ENCODE results near the gene P4HA2. TPM values are rescaled to one million over a fixed set of nuclear protein-coding genes. Genes with fewer than 3 reads are reported as not detected.

Gene P4HA2
- total and polyA plus RNA-seq, 4 experiments from 2014 or later = 0.14 to 0.96 (median 0.28) TPM; not detected in 1

GRCh38 chr5:132257131-132258101 is 29.8 kb upstream of the P4HA2 start, which contains the start of gene PDLIM4:
Gene PDLIM4 (plus strand): TSS chr5:132257696. CDS start chr5:132257735, 39 bp downstream.
- peaks cover 9 to 22% of the 10 kb centered on the region in 2 donors for H3K27me3 Mint-ChIP-seq
- Histone ChIP-seq H3K4me1 (ENCODE audit: insufficient read depth, low read length) (no peaks in the 10 kb centered on the region), H3K27ac (ENCODE audit: low read depth, low read length) (no peak within 1 kb of the TSS), H3K36me3 (ENCODE audit: insufficient read depth, low read length) (no peaks in the 10 kb centered on the region), H3K4me3 (ENCODE audit: low read length in 2 of 2) (no peak within 1 kb of the TSS), H3K9me3 (ENCODE audit: control insufficient read depth in 1 of 2, low read length in 2 of 2) (no peaks in the 10 kb centered on the region), H3K27me3 (ENCODE audit: insufficient read depth, low read length) (peaks cover 4% of the 10 kb centered on the region)
- peak within 1 kb of the TSS in 3 of 8 donors; percentile 43 to 73 (median 57) for H3K4me3 Mint-ChIP-seq
- peaks cover 0 to 4% (median under 1%) of the 10 kb centered on the region in 4 donors for H3K4me1 Mint-ChIP-seq
- no peaks in the 10 kb centered on the region for H3K36me3 Mint-ChIP-seq
- DNase-seq = no peak
- POLR2A ChIA-PET (ENCODE audit: partially characterized antibody) = no interaction called here
- CTCF ChIA-PET (ENCODE audit: partially characterized antibody) = no interaction called here
- no peak within 1 kb of the TSS for H3K27ac Mint-ChIP-seq
- intact Hi-C loops (cut with micrococcal nuclease) = no loop called here
- no peaks in the 10 kb centered on the region for H3K9me3 Mint-ChIP-seq

- Histone ChIP-seq H3K4me3 (ENCODE audit: low read length in 2 of 2) (no peak overlapping the region), H3K27me3 (ENCODE audit: insufficient read depth, low read length) (peaks cover 4% of the 10 kb centered on the region), H3K9me3 (ENCODE audit: control insufficient read depth in 1 of 2, low read length in 2 of 2) (no peaks in the 10 kb centered on the region), H3K4me1 (ENCODE audit: insufficient read depth, low read length) (no peaks in the 10 kb centered on the region), H3K27ac (ENCODE audit: low read depth, low read length) (no peak overlapping the region), H3K36me3 (ENCODE audit: insufficient read depth, low read length) (no peaks in the 10 kb centered on the region)
- POLR2A ChIA-PET (ENCODE audit: partially characterized antibody) = no interaction called here
- Mint-ChIP-seq H3K4me3 (peak overlapping the region in 3 of 8 donors; percentile 43 to 73 (median 57)), H3K27ac (no peak overlapping the region), H3K4me1 (peaks cover 0 to 4% (median under 1%) of the 10 kb centered on the region in 4 donors), H3K9me3 (no peaks in the 10 kb centered on the region), H3K27me3 (peaks cover 9 to 22% of the 10 kb centered on the region in 2 donors), H3K36me3 (no peaks in the 10 kb centered on the region)
- CTCF ChIA-PET (ENCODE audit: partially characterized antibody) = interaction anchor here (3.2 kb wide), 1 partner anchor 19 kb away, joined by 14 read pairs; no protein-coding TSS in a partner anchor
- intact Hi-C loops (cut with micrococcal nuclease) = no loop called here
- DNase-seq = no peak
Measured at GRCh38 chr5:132256783-132257130, 29.1 kb upstream of the P4HA2 start.

GRCh38 chr5:132256086-132256782 is 28.6 kb upstream of the P4HA2 start:
- Histone ChIP-seq H3K4me3 (ENCODE audit: low read length in 2 of 2) (no peak overlapping the region), H3K27me3 (ENCODE audit: insufficient read depth, low read length) (peaks cover 4% of the 10 kb centered on the region), H3K4me1 (ENCODE audit: insufficient read depth, low read length) (no peaks in the 10 kb centered on the region), H3K9me3 (ENCODE audit: control insufficient read depth in 1 of 2, low read length in 2 of 2) (no peaks in the 10 kb centered on the region), H3K36me3 (ENCODE audit: insufficient read depth, low read length) (no peaks in the 10 kb centered on the region), H3K27ac (ENCODE audit: low read depth, low read length) (no peak overlapping the region)
- Mint-ChIP-seq H3K36me3 (no peaks in the 10 kb centered on the region), H3K4me3 (peak overlapping the region in 3 of 8 donors; percentile 43 to 73 (median 57)), H3K27ac (no peak overlapping the region), H3K9me3 (no peaks in the 10 kb centered on the region), H3K4me1 (peaks cover 0 to 4% (median under 1%) of the 10 kb centered on the region in 4 donors), H3K27me3 (peaks cover 9 to 22% of the 10 kb centered on the region in 2 donors)
- no peak for DNase-seq
- POLR2A ChIA-PET (ENCODE audit: partially characterized antibody) = no interaction called here
- intact Hi-C loops (cut with micrococcal nuclease) = no loop called here
- CTCF ChIA-PET (ENCODE audit: partially characterized antibody) = interaction anchor here (3.2 kb wide), 1 partner anchor 18 kb away, joined by 14 read pairs; no protein-coding TSS in a partner anchor

- H3K9me3 ChIP-seq (ENCODE audit: control insufficient read depth in 1 of 2, low read length in 2 of 2) = no peaks in the 10 kb centered on the region
- H3K9me3 Mint-ChIP-seq = no peaks in the 10 kb centered on the region
- DNase-seq = no peak
Measured at GRCh38 chr5:132254321-132254977, 26.8 kb upstream of the P4HA2 start.

GRCh38 chr5:132253452-132254320 is 26.0 kb upstream of the P4HA2 start:
- no peak overlapping the region for H3K27ac Mint-ChIP-seq
- intact Hi-C loops (cut with micrococcal nuclease) = no loop called here
- Histone ChIP-seq H3K27ac (ENCODE audit: low read depth, low read length) (no peak overlapping the region), H3K4me1 (ENCODE audit: insufficient read depth, low read length) (no peaks in the 10 kb centered on the region), H3K27me3 (ENCODE audit: insufficient read depth, low read length) (peaks cover 4% of the 10 kb centered on the region), H3K4me3 (ENCODE audit: low read length in 2 of 2) (no peak overlapping the region), H3K9me3 (ENCODE audit: control insufficient read depth in 1 of 2, low read length in 2 of 2) (no peaks in the 10 kb centered on the region), H3K36me3 (ENCODE audit: insufficient read depth, low read length) (no peaks in the 10 kb centered on the region)
- DNase-seq = no peak
- POLR2A ChIA-PET (ENCODE audit: partially characterized antibody) = no interaction called here
- CTCF ChIA-PET (ENCODE audit: partially characterized antibody) = interaction anchor here (1.5 to 3.2 kb wide), 2 partner anchors 15 to 16 kb away, joined by 4 to 14 read pairs; no protein-coding TSS in a partner anchor
- peaks cover 0 to 4% (median under 1%) of the 10 kb centered on the region in 4 donors for H3K4me1 Mint-ChIP-seq
- H3K4me3 Mint-ChIP-seq = no peak overlapping the region
- H3K36me3 Mint-ChIP-seq = no peaks in the 10 kb centered on the region
- no peaks in the 10 kb centered on the region for H3K9me3 Mint-ChIP-seq
- H3K27me3 Mint-ChIP-seq = peaks cover 9 to 22% of the 10 kb centered on the region in 2 donors

More at GRCh38 chr5:132254321-132254977, 26.8 kb upstream of the P4HA2 start:
- no peak overlapping the region for H3K4me3 Mint-ChIP-seq
- peaks cover 0 to 4% (median under 1%) of the 10 kb centered on the region in 4 donors for H3K4me1 Mint-ChIP-seq
- peaks cover 9 to 22% of the 10 kb centered on the region in 2 donors for H3K27me3 Mint-ChIP-seq
- H3K4me3 ChIP-seq (ENCODE audit: low read length in 2 of 2) = no peak overlapping the region
- intact Hi-C loops (cut with micrococcal nuclease) = no loop called here
- H3K27ac Mint-ChIP-seq = no peak overlapping the region
- H3K27me3 ChIP-seq (ENCODE audit: insufficient read depth, low read length) = peaks cover 4% of the 10 kb centered on the region
- no peaks in the 10 kb centered on the region for H3K36me3 ChIP-seq (ENCODE audit: insufficient read depth, low read length)
- ChIA-PET POLR2A (ENCODE audit: partially characterized antibody) (no interaction called here), CTCF (ENCODE audit: partially characterized antibody) (interaction anchor here (3.2 kb wide), 1 partner anchor 16 kb away, joined by 14 read pairs; no protein-coding TSS in a partner anchor)
- no peaks in the 10 kb centered on the region for H3K4me1 ChIP-seq (ENCODE audit: insufficient read depth, low read length)
- no peak overlapping the region for H3K27ac ChIP-seq (ENCODE audit: low read depth, low read length)
- no peaks in the 10 kb centered on the region for H3K36me3 Mint-ChIP-seq

- ChIA-PET CTCF (ENCODE audit: partially characterized antibody) (interaction anchor here (0.7 to 1.5 kb wide), 2 partner anchors 15 to 19 kb away, joined by 3 to 4 read pairs; no protein-coding TSS in a partner anchor), POLR2A (ENCODE audit: partially characterized antibody) (no interaction called here)
- DNase-seq = no peak
- Mint-ChIP-seq H3K27me3 (peaks cover 9 to 22% of the 10 kb centered on the region in 2 donors), H3K9me3 (peaks cover 0 to 4% (median 0%) of the 10 kb centered on the region in 8 donors), H3K27ac (peak overlapping the region in 2 of 7 donors; percentile 12 to 35), H3K4me1 (peaks cover 0 to 4% (median 2%) of the 10 kb centered on the region in 4 donors), H3K4me3 (no peak overlapping the region), H3K36me3 (no peaks in the 10 kb centered on the region)
- Histone ChIP-seq H3K36me3 (ENCODE audit: insufficient read depth, low read length) (no peaks in the 10 kb centered on the region), H3K4me1 (ENCODE audit: insufficient read depth, low read length) (no peaks in the 10 kb centered on the region), H3K9me3 (ENCODE audit: control insufficient read depth in 1 of 2, low read length in 2 of 2) (no peaks in the 10 kb centered on the region), H3K4me3 (ENCODE audit: low read length in 2 of 2) (no peak overlapping the region), H3K27ac (ENCODE audit: low read depth, low read length) (no peak overlapping the region), H3K27me3 (ENCODE audit: insufficient read depth, low read length) (peaks cover 4% of the 10 kb centered on the region)
- intact Hi-C loops (cut with micrococcal nuclease) = no loop called here
Measured at GRCh38 chr5:132253008-132253441, 25.4 kb upstream of the P4HA2 start.

All from CD4-positive, alpha-beta memory T cell (primary cell).